Measurements from ENCODE around the gene TIAM1.

The TIAM1 gene

GRCh38 chr21:31140025-31140424 lies 204.0 kb downstream of the TIAM1 start:
- DNase-seq (ENCODE audit: low read depth in 1 of 2, low spot score in 1 of 2) = no peak

DNA sequence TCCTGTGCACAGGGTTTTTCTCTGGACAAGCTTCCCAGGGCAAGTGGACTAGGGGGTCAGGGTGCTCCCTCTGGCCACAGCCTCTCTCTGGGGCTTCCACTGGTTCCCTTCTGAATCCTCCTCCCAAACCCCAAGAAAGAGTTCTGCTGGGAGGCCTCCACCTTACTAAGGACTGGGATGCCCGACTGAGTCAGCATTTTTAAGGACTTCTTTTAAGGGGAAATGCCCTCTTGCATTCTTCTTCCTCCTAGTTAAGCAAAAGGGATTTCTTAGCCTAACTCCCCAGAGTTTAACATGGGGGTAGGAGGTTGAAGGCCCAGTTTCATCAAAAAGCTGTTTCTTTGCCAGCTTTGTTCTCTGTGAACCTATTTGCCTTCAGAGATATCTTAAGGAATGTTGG lies 206.1 kb downstream of the TIAM1 start:
- DNase-seq (ENCODE audit: low read depth in 1 of 2, low spot score in 1 of 2) = no peak

DNA sequence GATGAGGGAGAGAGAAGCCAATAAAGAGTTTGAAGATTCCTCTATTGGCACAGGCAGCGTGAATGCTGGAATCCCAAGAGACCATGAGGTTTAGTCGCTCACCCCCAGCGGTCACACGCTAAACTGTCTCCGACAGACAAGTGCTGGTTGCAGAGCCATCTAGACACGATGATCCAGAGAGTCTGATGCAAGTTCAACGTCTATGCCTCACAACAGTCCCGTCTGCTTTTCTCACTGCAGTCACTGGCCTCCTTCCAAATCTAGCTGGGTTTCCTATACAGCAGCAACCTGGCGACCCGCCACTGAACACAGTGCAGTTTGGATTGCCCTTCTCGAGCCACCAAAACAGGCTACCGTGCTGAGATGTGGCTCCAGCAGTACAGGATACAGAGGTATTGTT lies 207.2 kb downstream of the TIAM1 start:
- DNase-seq (ENCODE audit: low read depth in 1 of 2, low spot score in 1 of 2) = no peak

DNA sequence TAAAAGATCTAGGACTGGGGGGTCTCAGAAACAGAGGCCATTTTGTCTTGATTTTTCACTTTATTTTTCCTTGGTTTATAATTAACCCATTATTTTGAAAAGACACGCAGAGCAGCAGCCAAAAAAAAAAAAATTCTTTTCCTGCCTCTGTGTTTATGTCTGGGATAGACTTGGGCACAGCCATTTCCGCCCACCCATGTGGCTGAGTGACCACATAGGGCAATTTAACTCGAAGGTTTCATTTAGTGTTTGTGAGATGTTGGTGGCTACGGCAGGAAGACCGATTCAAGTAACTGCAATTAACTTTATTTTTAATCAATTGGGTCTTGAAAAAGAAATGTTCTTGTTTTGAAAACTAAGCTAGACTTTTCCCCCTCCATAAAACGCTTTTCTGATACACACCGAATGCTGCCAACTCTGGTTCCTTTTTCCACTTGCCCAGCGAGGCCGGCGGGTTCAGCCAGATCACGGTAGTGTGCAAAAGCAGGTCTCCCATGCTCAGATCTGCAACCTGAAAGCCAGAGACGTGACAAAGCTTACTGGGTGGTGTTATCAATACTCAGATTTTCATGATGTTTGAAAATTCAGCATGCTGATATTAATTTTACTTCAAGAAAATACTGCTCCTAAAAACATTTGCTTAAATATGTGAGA lies 208.4 kb downstream of the TIAM1 start:
- DNase-seq (ENCODE audit: low read depth in 1 of 2, low spot score in 1 of 2) = no peak

DNA sequence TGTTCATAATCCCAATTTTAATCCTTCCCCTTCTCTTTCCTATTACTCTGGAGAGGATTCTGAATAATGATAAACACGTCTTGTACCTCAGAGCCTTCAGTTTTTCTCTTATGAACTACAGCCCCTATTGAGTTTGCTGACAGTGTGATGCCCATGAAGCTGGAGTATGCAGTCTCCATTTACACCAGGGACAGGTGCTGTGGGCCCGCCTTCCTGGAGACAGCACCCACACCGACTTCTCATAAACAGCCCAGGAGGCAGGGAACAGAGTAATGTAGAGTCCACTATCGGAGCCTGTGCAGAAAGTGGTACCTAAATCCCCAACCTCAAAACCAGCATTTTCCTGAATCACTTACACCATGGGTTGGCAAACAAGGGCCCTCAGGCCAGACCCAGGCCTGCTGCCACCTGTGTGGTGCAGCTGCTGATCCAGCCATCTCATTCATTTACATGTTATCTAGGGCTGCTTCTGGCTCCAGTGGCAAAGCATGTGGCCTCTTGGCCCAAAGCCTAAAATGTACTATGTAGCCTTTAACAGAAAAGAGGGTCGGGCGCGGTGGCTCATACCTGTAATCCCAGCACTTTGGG lies 210.7 kb downstream of the TIAM1 start:
- no peak for DNase-seq (ENCODE audit: low read depth in 1 of 2, low spot score in 1 of 2)

- DNase-seq (ENCODE audit: low read depth in 1 of 2, low spot score in 1 of 2) = peak; percentile 26 to 65
Observed at GRCh38 chr21:31132574-31133242, 211.4 kb downstream of the TIAM1 start.

DNA sequence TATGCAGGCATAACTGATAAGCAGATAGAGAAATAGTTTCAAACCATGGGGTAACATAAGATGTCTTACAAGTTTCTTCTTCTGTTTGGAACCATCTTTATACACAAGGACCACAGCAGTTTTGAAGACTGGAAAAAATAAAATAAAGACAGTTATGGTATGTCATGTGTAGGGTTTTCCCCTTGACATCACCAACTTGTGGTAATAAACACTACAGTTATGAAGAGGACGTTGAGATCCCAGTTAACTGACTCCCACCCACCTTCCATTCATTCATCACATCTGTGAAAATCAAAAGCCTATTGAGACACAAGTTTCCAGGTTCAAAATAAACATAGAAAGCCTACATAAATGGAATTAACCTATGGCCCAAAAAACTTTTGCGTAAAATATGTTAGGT lies 213.2 kb downstream of the TIAM1 start:
- no peak for DNase-seq (ENCODE audit: low read depth in 1 of 2, low spot score in 1 of 2)

GRCh38 chr21:31128234-31128633 lies 215.8 kb downstream of the TIAM1 start:
- no peak for DNase-seq (ENCODE audit: low read depth in 1 of 2, low spot score in 1 of 2)

DNA sequence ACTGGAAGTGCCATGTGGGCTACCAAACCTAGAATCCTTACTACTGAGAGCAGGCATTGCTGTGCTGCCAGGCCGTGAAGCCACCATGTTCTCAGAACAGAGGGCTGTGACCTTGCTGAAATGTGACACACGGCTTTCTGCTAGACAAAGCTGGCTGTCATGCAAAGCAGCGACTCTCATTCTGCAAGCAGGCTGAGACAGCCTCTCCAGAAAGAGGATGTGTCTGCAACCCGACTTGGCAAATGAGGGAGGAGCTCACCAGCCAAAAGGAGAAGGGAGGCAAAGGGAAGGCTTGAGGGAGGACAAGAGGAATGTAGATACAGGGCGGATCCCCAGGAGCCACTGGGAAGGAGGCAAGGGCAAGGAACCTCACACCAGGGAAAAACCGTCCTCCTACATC lies 220.1 kb downstream of the TIAM1 start:
- no peak for DNase-seq (ENCODE audit: low read depth in 1 of 2, low spot score in 1 of 2)

GRCh38 chr21:31119199-31119598 lies 224.9 kb downstream of the TIAM1 start:
- DNase-seq (ENCODE audit: low read depth in 1 of 2, low spot score in 1 of 2) = no peak

GRCh38 chr21:31117128-31117916 lies 226.7 kb downstream of the TIAM1 start:
- DNase-seq (ENCODE audit: low read depth in 1 of 2, low spot score in 1 of 2) = no peak

DNA sequence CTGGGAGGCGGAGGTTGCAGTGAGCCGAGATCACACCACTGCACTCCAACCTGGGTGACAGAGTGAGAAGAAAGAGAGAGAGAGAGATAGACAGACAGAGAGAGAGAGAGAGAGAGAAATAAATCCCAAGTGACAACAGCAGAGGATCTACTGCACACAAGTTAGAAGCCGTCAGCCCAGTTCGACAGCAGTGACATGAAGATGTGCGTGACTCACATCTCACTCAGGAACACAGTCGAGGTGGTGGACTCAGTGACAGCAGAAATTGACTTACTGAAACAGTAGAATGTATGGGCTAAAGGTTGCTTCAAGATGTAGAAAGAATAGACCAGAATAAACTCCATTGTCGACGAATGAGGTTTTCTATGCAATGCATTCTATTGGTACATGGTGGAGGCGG lies 228.8 kb downstream of the TIAM1 start:
- DNase-seq (ENCODE audit: low read depth in 1 of 2, low spot score in 1 of 2) = no peak

- DNase-seq (ENCODE audit: low read depth in 1 of 2, low spot score in 1 of 2) = no peak
Observed at GRCh38 chr21:31111093-31111492, 233.0 kb downstream of the TIAM1 start.

DNA sequence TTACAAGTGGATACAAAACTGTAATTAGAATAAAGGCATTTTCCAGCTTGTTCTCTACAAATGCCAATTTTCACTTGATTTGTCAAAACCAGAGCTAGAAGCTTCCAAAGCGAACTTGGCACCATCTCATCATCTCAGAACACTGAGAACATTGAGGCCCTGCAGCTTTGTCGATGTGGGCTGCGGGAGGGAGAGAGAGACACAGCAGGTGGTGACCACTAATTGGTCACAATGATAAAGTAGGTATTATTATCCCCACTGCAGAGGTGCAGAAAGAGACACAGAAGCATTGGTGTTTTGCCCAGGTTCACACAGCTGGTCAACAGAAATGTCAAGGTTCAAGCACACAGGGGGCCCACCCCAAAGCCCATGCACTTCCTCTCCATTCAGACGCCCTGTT lies 233.6 kb downstream of the TIAM1 start:
- DNase-seq (ENCODE audit: low read depth in 1 of 2, low spot score in 1 of 2) = no peak

DNA sequence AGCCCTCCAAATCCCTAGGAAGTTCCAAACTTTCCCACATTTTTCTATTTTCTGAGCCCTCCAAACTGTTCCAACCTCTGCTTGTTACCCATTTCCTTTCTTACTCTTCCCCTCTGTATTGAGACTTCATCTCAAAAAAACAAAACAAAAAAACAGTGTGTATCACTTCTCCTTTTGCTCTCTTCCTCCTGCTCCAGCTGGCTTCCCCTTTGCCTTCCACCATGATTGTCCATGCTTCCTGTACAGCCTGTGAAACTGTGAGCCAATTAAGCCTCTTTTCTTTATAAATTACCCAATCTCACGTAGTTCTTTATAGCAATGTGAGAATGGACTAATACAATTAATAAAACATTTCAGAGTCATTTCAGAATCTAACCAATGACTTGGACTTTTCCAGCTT lies 236.2 kb downstream of the TIAM1 start:
- DNase-seq (ENCODE audit: low read depth in 1 of 2, low spot score in 1 of 2) = no peak

GRCh38 chr21:31107176-31107785 lies 236.8 kb downstream of the TIAM1 start:
- DNase-seq (ENCODE audit: low read depth in 1 of 2, low spot score in 1 of 2) = no peak

GRCh38 chr21:31103571-31104265 lies 240.3 kb downstream of the TIAM1 start:
- no peak for DNase-seq (ENCODE audit: low read depth in 1 of 2, low spot score in 1 of 2)

DNA sequence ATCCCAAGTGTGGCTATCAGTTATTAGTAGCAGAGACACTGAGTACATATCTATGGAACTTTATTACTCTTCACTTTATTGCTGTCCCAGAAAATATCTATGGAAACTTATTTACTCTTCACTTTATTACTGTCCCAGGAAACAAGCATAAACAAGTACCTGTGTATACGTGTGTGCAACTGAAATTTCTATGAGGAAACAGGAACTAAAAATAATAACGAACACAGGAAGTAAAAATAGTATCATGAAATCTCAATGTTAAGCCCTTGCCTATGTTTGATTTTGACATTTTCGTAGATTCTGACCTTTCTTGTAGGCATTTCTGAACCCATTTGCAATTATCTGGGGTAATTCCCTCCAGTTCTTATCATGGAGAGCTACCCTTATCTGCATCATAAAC lies 240.9 kb downstream of the TIAM1 start:
- DNase-seq (ENCODE audit: low read depth in 1 of 2, low spot score in 1 of 2) = no peak

- no peak for DNase-seq (ENCODE audit: low read depth in 1 of 2, low spot score in 1 of 2)
Observed at GRCh38 chr21:31099122-31099521, 244.9 kb downstream of the TIAM1 start.

- DNase-seq (ENCODE audit: low read depth in 1 of 2, low spot score in 1 of 2) = peak; percentile 58 to 61
Observed at GRCh38 chr21:31098576-31099005, 245.5 kb downstream of the TIAM1 start.

Data from activated CD4-positive, alpha-beta T cell treated with anti-CD3 and anti-CD28 coated beads, Interleukin-2, amount 50 U/mL, for 24 hours (primary cell).